Muscle layer of colon (tissue), 2 donors: ENCODE results near the gene CIAO3.
"Not testable (repeated sequence)": the region's sequence is repeated elsewhere in the genome, so short reads cannot be mapped to it uniquely, and the experiment has no call there.

ENCODE experiments used
- H3K27ac ChIP-seq: one replicate; pipeline ENCODE4 v1.7.0; 2013; ENCODE audit warnings: low read depth, mild to moderate bottlenecking, low read length, moderate library complexity
- H3K27me3 ChIP-seq, 2 donors: one replicate each; pipeline ENCODE4 v1.7.0; 2013; ENCODE audit warnings: low read length in 2 of 2, mild to moderate bottlenecking in 2 of 2; ENCODE audit not compliant: insufficient read depth in 2 of 2, control insufficient read depth in 1 of 2
- H3K36me3 ChIP-seq: one replicate; pipeline ENCODE4 v1.7.0; 2013; ENCODE audit warnings: mild to moderate bottlenecking, low read length; ENCODE audit not compliant: insufficient read depth
- H3K4me1 ChIP-seq: one replicate; pipeline ENCODE4 v1.7.0; 2013; ENCODE audit warnings: mild to moderate bottlenecking, low read length; ENCODE audit not compliant: insufficient read depth
- H3K4me3 ChIP-seq, 2 donors: one replicate each; pipeline ENCODE4 v1.7.0; 2013; ENCODE audit warnings: low read length in 2 of 2, low read depth in 1 of 2, mild to moderate bottlenecking in 1 of 2, moderate library complexity in 1 of 2
- H3K9ac ChIP-seq: one replicate; pipeline ENCODE4 v1.7.0; 2013; ENCODE audit warnings: low read length
- H3K9me3 ChIP-seq: one replicate; pipeline ENCODE4 v1.7.0; 2013; ENCODE audit warnings: mild to moderate bottlenecking, low read length
- donor health status: abdominal sarcoma.
- donor health status: Adenocarcinoma of cecum.

Gene CIAO3

DNA sequence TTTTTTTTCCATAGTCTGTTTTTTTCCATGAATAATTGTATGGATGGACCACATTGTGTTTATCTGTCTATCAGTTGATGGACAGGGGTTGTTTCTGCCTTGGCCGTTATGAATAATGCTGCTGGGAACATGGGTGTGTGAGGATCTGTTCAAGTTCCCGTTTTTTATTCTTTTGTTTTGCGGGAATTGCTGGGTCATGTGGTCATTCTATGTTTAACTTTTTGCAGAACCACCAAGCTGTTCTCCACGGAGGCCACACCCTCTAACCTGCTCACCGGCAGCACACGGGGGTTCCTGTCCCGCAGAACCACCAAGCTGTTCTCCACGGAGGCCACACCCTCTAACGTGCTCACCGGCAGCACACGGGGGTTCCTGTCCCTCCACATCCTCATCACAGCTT is 13.9 kb upstream of the CIAO3 start:
- Histone ChIP-seq H3K9ac (no peak overlapping the region), H3K36me3 (no peaks in the 10 kb centered on the region), H3K27ac (no peak overlapping the region), H3K4me1 (no peaks in the 10 kb centered on the region), H3K9me3 (no peaks in the 10 kb centered on the region), H3K27me3 (peaks cover 5 to 10% of the 10 kb centered on the region in 2 donors), H3K4me3 (no peak overlapping the region)

DNA sequence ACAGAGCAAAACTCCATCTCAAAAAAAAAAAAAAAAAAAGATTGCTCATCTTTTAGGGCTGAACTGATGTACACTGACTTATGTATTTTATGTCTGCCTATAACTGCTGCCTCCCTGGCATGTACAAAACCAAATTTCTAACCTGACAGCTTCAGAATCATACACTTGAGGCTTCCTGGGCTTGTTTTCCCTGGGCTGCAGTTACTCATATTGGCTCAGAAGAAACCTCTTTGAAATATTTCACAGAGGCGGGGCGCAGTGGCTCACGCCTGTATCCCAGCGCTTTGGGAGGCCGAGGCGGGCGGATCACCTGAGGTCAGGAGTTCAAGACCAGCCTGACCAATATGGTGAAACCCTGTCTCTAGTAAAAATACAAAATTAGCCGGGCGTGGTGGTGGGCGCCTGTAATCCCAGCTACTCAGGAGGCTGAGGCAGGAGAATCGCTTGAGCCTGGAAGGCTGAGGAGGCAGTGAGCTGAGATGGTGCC is 13.4 kb upstream of the CIAO3 start:
- H3K4me1 ChIP-seq, H3K9ac ChIP-seq, H3K4me3 ChIP-seq, H3K27ac ChIP-seq, H3K9me3 ChIP-seq, H3K36me3 ChIP-seq: not testable (repeated sequence)
- peaks cover 5 to 10% of the 10 kb centered on the region in 2 donors for H3K27me3 ChIP-seq

DNA sequence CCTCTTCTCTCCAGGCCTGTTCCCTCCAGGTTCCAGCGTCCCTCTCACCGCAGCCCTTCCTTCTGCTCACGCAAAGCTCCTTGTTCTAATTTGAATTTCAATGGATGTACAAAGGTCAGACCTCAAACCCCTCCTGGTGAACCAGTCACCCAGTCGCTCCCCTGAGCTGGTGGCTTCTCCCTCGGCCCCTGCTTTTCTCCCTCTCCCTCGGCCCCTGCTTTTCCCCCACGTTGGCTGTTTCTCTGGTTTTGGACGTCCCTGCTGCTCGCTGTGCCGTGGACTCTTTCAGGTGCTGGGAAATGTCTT is 11.2 kb upstream of the CIAO3 start:
- peaks cover 5 to 10% of the 10 kb centered on the region in 2 donors for H3K27me3 ChIP-seq
- H3K9ac ChIP-seq, result no peak overlapping the region
- no peaks in the 10 kb centered on the region for H3K36me3 ChIP-seq
- no peaks in the 10 kb centered on the region for H3K4me1 ChIP-seq
- no peak overlapping the region for H3K4me3 ChIP-seq
- no peak overlapping the region for H3K27ac ChIP-seq
- no peaks in the 10 kb centered on the region for H3K9me3 ChIP-seq

DNA sequence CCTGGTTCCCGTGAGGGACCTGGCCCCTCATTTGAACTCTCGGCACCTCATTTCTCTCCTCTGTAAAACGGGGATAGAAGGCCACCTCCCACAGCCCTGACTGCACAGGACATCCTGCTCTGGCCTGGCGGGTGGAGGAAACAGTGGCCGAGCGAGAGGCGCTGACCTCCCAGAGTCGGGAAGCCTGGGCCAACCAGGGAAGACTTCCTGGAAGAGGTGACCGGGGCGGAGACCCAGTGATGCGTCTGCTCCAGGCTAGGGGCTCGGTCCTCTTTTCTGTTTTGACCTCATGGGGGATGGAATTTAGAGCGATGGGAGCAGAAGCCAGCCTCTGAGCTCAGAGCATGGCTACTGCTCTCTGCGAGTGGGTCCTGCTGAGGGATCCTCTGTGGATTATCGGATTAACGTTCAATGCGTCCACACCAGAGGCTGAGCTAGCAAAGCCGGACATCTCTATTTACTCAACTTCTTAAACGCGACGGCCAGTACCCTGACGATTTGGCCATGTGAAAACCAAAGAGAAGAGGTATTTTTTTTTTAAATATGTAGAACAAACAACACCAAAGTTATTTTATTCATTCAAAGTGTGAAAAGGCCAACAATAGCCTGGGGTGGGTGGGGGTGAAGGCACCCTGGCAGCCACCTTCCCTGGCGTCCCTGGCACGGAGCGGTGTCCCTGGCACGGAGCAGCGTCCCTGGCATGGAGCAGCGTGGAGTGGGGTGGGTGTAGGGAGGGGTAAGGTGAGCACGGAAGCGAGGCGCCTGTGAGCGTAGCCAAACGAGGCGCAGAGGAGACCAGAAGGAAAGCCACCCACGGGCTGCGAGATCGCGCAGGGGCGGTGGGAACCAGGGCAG is 10.6 kb upstream of the CIAO3 start:
- H3K27ac ChIP-seq, result no peak overlapping the region
- no peak overlapping the region for H3K4me3 ChIP-seq
- no peak overlapping the region for H3K9ac ChIP-seq
- no peaks in the 10 kb centered on the region for H3K36me3 ChIP-seq
- peaks cover 5 to 10% of the 10 kb centered on the region in 2 donors for H3K27me3 ChIP-seq
- H3K4me1 ChIP-seq, result no peaks in the 10 kb centered on the region
- no peaks in the 10 kb centered on the region for H3K9me3 ChIP-seq

DNA sequence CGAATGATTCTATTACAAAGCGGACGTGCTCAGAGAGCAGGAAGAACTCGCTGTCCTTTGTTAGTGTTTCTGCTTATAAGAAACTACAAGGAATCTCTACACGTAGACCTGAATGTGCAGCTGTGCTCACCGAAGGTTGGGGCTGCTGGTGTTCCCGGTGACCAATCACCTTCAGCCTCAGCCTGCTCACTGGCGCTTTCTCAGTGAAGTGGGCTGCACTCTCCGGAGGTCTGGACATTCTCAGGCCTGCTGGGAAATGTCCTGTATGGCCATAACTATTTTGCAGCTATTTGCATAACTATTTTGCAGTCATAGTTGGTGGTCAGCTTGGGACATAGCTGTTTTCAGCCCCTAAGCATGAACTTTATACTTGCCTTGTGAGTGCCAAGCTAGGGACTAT is 9.7 kb upstream of the CIAO3 start:
- H3K4me1 ChIP-seq, result no peaks in the 10 kb centered on the region

DNA sequence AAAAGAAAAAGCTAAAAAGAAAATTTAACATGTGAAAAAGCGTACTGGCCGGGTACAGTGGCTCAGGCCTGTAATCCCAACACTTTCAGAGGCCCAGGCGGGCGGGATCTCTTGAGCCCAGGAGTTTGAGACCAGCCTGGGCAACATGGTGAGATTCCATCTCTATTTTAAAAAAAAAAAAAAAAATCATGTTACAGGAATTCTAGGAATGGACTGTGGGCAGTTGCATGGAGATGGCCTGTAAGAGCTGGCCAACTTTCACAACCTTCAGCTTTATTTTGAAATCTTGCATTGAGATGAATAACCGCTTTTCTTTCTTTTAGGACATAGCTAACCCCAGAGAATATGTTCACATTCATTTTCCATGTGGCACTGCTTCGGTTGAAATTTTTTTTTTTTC is 8.2 kb upstream of the CIAO3 start:
- H3K36me3 ChIP-seq, result no peaks in the 10 kb centered on the region
- H3K4me3 ChIP-seq, result no peak overlapping the region
- H3K4me1 ChIP-seq, result no peaks in the 10 kb centered on the region
- H3K27me3 ChIP-seq, result peaks cover 5 to 10% of the 10 kb centered on the region in 2 donors
- no peak overlapping the region for H3K27ac ChIP-seq
- no peaks in the 10 kb centered on the region for H3K9me3 ChIP-seq
- no peak overlapping the region for H3K9ac ChIP-seq

More for the DNA sequence above, 9.7 kb upstream of the CIAO3 start:
- Histone ChIP-seq H3K9me3 (no peaks in the 10 kb centered on the region), H3K27me3 (peaks cover 5 to 10% of the 10 kb centered on the region in 2 donors), H3K9ac (no peak overlapping the region), H3K27ac (no peak overlapping the region), H3K36me3 (no peaks in the 10 kb centered on the region), H3K4me3 (no peak overlapping the region)

DNA sequence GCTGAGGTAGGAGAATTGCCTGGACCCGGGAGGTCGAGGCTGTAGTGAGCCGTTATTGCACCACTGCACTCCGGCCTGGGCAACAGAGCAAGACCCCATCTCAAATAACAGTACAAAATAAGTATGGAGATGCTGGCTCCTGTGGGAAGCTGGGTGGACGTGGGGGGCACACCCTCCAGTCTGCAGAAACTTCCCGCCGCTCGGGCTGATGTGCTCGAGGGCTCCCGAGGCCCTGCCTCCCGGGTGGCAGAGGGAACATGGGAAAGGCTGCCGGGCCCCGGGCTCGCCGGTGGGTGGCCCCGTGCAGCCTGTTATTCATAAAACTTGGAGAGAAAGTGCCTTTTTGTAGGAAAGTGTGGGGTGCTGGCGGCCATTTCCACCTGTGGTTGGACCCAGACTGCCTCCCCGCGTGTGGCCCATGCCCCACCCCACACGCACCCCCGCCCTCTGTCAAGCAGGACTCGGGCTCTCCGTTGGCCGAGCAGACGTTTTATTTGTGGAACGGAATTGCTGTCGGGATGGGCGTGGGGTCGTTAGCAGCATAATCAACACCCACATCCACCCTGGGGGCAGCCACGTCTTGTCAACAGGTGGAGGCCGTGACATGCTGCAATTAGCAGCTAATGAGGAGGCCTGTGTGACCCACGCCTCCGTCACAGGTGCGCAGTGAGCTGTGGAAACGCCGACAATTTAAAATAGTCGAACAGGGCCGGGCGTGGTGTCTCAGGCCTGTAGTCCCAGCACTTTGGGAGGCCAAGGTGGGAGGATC is 7.4 kb upstream of the CIAO3 start:
- H3K9me3 ChIP-seq, result no peaks in the 10 kb centered on the region

DNA sequence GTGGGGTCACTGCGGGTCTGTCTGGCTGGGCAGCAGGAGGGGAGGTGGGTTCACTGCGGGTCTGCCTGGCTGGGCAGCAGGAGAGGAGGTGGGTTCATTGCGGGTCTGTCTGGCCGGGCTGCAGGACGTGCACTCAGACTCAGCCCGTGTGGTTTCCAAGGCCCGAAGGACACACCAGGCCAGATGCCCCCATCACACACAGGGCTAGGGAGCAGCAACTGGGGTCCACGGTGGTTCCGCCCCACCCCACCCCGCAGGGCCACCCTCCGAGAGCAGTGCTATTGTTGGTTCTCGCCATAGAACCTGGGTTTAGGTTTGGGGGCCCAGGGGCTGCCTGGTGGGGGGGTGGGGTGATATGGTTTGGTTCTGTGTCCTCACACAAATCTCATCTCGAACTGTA is 5.8 kb upstream of the CIAO3 start:
- Histone ChIP-seq H3K9me3 (no peaks in the 10 kb centered on the region), H3K4me1 (no peaks in the 10 kb centered on the region), H3K27me3 (peaks cover 0 to 10% of the 10 kb centered on the region in 2 donors), H3K36me3 (no peaks in the 10 kb centered on the region), H3K9ac (no peak overlapping the region), H3K27ac (no peak overlapping the region), H3K4me3 (no peak overlapping the region)

More for the DNA sequence above, 7.4 kb upstream of the CIAO3 start:
- Histone ChIP-seq H3K36me3 (no peaks in the 10 kb centered on the region), H3K4me3 (no peak overlapping the region), H3K4me1 (no peaks in the 10 kb centered on the region), H3K9ac (no peak overlapping the region), H3K27ac (no peak overlapping the region), H3K27me3 (peaks cover 0 to 6% of the 10 kb centered on the region in 2 donors)

DNA sequence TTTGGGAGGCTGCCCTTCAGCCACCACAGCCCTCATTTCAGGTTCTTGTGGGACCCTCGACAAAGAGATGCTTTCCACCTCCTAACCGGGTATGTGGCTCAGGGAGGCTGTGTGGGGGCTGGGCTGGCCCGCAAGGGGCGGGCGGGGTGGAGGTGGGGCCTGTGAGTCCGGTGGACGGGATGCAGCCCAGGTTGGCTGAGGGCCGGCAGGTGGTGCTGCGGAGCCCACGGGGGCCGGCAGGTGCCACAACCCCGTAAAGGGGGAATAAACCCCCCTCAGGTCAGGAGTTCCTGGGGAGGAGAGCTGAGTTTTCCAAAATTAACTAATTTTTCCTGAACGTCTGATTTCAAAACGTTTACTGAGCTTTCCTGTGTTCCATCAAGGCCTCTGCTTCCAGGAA is 4.9 kb upstream of the CIAO3 start:
- Histone ChIP-seq H3K4me1 (peaks cover 3% of the 10 kb centered on the region), H3K4me3 (no peak overlapping the region), H3K9ac (no peak overlapping the region), H3K36me3 (no peaks in the 10 kb centered on the region), H3K27ac (no peak overlapping the region), H3K27me3 (peaks cover 0 to 3% of the 10 kb centered on the region in 2 donors), H3K9me3 (no peaks in the 10 kb centered on the region)

DNA sequence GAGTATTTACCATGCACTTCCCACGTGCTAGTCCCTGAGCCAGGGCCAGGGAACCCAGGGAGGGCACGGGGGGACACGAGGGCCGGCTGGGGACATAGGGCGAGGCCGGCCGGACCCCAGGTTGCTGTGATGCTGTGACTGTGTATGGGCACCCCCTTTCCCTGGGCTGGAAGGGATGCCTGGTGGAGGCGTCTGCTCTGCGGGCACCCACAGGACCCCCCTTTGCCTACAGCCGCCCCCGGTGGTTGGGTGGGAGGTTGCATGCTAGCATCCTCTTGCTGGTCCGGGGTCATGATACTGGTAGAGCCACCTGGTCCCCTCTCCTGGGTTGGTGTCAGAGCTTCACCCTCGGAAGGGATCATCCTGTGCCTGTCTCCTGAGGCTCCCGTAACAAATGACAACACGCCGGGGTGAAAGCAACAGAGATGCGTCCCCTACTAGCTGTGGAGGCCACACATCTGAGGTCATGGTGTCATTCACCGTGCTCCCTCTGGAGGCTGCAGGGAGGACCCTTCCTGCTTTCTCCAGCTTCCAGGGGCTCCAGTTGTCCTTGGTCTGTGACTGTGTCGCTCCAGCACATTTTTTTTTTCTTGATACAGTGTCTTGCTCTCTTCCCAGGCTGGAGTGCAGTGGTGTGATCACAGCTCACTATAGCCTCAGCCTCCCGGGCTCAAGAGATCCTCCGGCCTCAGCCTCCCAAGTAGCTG is 3.1 kb upstream of the CIAO3 start:
- H3K27me3 ChIP-seq, result peaks cover 0 to 3% of the 10 kb centered on the region in 2 donors
- no peak overlapping the region for H3K27ac ChIP-seq
- H3K9ac ChIP-seq, result no peak overlapping the region
- H3K4me3 ChIP-seq, result no peak overlapping the region
- no peaks in the 10 kb centered on the region for H3K36me3 ChIP-seq
- H3K9me3 ChIP-seq, result no peaks in the 10 kb centered on the region
- peaks cover 10% of the 10 kb centered on the region for H3K4me1 ChIP-seq

DNA sequence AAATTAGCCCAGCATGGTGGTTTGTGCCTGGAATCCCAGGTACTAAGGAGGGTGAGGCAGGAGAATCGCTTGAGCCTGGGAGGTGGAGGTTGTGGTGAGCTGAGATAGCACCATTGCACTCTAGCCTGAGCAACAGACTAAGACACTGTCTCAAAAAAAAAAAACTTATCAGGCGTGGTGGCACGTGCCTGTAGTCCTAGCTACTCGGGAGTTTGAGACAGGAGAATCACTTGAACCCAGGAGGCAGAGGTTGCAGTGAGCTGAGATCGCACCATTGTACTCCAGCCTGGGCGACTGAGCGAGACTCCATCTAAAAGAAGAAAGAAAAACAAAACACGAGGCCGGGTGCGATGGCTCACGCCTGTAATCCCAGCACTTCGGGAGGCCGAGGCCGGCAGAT is 2.1 kb upstream of the CIAO3 start:
- not testable (repeated sequence) for H3K4me3 ChIP-seq, H3K27me3 ChIP-seq, H3K9ac ChIP-seq, H3K4me1 ChIP-seq, H3K27ac ChIP-seq, H3K36me3 ChIP-seq, H3K9me3 ChIP-seq
